Measurements from ENCODE around the gene EEFSEC.

DNA sequence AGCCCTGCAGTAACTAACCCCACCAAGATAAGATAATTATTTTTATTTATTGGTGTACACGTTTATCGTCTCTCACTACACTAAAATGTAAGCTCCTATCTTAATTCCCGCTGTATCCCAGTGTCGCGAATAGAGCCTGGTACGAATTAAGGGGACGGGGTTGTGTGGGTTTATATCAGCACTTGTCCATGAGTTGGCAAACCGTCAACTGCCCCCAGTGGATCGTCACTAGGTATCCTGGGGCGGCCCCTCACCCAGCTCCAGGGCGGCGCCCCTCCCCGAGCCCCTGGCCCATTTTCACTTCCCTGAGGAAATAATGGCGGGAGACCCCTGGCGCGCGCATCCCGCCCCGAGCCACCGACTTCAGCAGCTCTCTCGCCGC, 30.1 kb upstream of the EEFSEC start:
- TF ChIP-seq, protein P1, sequence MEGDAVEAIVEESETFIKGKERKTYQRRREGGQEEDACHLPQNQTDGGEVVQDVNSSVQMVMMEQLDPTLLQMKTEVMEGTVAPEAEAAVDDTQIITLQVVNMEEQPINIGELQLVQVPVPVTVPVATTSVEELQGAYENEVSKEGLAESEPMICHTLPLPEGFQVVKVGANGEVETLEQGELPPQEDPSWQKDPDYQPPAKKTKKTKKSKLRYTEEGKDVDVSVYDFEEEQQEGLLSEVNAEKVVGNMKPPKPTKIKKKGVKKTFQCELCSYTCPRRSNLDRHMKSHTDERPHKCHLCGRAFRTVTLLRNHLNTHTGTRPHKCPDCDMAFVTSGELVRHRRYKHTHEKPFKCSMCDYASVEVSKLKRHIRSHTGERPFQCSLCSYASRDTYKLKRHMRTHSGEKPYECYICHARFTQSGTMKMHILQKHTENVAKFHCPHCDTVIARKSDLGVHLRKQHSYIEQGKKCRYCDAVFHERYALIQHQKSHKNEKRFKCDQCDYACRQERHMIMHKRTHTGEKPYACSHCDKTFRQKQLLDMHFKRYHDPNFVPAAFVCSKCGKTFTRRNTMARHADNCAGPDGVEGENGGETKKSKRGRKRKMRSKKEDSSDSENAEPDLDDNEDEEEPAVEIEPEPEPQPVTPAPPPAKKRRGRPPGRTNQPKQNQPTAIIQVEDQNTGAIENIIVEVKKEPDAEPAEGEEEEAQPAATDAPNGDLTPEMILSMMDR (conservative IDR thresholded peaks at IDR 0.05; ENCODE audit: low read depth, low read length): no peak
- no peak for TF ChIP-seq EZH2phosphoT487 (IDR thresholded peaks at IDR 0.05; ENCODE audit: borderline replicate concordance, low read length)

Data from PC-3 (cell line).